Endothelial cell of umbilical vein (primary cell): ENCODE data around the gene DNM2.

ENCODE experiments used
- EZH2 ChIP-seq: IDR thresholded peaks from 2 replicates; pipeline ENCODE4 v1.6.1; 2012; ENCODE audit warnings: borderline replicate concordance, low read depth, mild to moderate bottlenecking, moderate library complexity, low read length, inconsistent platforms; ENCODE audit not compliant: severe bottlenecking
- FOS ChIP-seq: IDR thresholded peaks from 2 replicates; pipeline ENCODE4 v1.6.1; 2011; ENCODE audit warnings: mild to moderate bottlenecking, low read length, moderate library complexity, borderline replicate concordance; ENCODE audit not compliant: insufficient read depth
- GATA2 ChIP-seq: IDR thresholded peaks from 2 replicates; pipeline ENCODE4 v1.7.0; 2011; ENCODE audit warnings: low read depth, mild to moderate bottlenecking, moderate library complexity, mixed read lengths, low read length; ENCODE audit not compliant: insufficient read length, insufficient read depth
- MAX ChIP-seq: IDR thresholded peaks from 2 replicates; pipeline ENCODE4 v1.6.1; 2011; ENCODE audit not compliant: insufficient read depth, insufficient read length
- POLR2A ChIP-seq: IDR thresholded peaks from 2 replicates; pipeline ENCODE4 v1.6.1; 2012; ENCODE audit warnings: low read depth, mild to moderate bottlenecking, control low read depth, low read length
- POLR2AphosphoS5 ChIP-seq: IDR thresholded peaks from 2 replicates; pipeline ENCODE4 v1.6.1; 2012; ENCODE audit warnings: low read depth, mild to moderate bottlenecking, control low read depth, low read length, moderate library complexity; ENCODE audit not compliant: insufficient read depth
- TF ChIP-seq, protein P1 (sequence below), 2 donors: IDR thresholded peaks; 1 replicate in 1 of 2; 2 replicates in 1 of 2; pipeline ENCODE4 v1.5.1; 2011; ENCODE audit warnings: low read length in 2 of 2, mild to moderate bottlenecking in 2 of 2, moderate library complexity in 2 of 2, control low read depth in 1 of 2, inconsistent platforms in 1 of 2, low read depth in 1 of 2; ENCODE audit not compliant: insufficient read depth in 1 of 2; ENCODE audit errors: extremely low read depth in 1 of 2

DNA sequence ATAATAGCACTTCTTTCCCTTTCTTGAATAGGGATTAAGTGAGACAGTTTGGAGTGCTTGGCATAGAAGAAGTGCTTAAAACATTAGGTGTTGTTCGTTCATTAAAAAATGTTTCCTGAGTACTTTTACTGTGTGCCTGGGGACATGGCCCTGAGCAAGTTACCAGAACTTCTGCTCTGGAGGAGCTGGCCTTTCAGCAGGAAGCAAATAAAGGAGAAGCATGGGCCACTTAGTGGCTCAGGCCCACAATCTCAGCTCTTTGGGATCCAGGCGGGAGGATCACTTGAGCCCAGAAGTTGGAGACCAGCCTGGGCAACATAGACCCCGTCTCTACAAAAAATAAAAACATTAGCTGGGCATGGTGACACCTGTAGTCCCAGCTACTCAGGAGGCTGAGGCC is 5.7 kb downstream of the DNM2 start:
- TF ChIP-seq EZH2 (no peak), POLR2A (no peak), GATA2 (no peak), MAX (no peak), POLR2AphosphoS5 (no peak), FOS (no peak)
- TF ChIP-seq, protein P1, sequence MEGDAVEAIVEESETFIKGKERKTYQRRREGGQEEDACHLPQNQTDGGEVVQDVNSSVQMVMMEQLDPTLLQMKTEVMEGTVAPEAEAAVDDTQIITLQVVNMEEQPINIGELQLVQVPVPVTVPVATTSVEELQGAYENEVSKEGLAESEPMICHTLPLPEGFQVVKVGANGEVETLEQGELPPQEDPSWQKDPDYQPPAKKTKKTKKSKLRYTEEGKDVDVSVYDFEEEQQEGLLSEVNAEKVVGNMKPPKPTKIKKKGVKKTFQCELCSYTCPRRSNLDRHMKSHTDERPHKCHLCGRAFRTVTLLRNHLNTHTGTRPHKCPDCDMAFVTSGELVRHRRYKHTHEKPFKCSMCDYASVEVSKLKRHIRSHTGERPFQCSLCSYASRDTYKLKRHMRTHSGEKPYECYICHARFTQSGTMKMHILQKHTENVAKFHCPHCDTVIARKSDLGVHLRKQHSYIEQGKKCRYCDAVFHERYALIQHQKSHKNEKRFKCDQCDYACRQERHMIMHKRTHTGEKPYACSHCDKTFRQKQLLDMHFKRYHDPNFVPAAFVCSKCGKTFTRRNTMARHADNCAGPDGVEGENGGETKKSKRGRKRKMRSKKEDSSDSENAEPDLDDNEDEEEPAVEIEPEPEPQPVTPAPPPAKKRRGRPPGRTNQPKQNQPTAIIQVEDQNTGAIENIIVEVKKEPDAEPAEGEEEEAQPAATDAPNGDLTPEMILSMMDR (IDR thresholded peaks at IDR 0.05; ENCODE audit: extremely low read depth in 1 of 2, insufficient read depth in 1 of 2, low read depth in 1 of 2, low read length in 2 of 2), result no peak
